ENCODE results near the gene EPHB3.

Gene EPHB3

DNA sequence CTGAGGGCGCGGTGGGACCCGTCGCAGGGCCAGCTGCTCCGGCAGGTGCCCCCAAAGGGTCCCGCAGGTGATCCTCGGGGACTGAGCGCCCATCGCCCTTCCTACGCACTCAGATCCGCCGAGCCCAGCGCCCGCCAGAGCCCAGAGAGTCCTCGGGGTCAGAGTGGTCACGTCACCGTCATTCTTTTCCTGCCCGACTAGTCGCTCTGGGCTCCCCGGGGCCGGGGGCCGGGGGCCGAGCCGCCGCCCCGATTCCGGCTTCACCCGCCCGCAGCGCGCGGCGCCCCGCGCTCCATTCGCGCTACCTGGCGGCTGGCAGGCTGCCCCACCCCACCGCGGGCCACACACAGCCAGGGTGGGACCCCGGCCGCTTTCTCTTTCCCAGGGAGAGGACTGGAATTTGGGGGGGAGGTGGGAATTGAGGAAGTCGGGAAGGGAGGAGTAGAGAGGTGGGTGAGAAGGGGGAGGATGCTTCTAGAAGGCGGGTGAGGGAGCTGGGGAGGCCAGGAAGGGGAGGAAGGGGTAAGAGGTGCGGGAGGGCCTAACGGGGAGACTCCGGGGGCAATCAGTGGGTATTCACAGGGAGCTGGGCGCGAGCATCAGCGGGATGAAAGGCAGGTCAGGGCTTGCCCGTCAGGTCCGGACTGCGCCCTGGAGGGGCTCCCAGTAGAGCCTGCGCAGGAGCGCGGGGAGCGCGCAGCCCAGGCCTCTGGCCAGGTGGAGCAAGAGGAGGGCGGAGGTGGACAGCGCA lies 36.1 kb upstream of the EPHB3 start:
- no peak for DNase-seq (ENCODE audit: low read depth)
- H3K4me3 ChIP-seq (ENCODE audit: low read length) = peak overlapping the region; percentile 40
- TF ChIP-seq, protein P1, sequence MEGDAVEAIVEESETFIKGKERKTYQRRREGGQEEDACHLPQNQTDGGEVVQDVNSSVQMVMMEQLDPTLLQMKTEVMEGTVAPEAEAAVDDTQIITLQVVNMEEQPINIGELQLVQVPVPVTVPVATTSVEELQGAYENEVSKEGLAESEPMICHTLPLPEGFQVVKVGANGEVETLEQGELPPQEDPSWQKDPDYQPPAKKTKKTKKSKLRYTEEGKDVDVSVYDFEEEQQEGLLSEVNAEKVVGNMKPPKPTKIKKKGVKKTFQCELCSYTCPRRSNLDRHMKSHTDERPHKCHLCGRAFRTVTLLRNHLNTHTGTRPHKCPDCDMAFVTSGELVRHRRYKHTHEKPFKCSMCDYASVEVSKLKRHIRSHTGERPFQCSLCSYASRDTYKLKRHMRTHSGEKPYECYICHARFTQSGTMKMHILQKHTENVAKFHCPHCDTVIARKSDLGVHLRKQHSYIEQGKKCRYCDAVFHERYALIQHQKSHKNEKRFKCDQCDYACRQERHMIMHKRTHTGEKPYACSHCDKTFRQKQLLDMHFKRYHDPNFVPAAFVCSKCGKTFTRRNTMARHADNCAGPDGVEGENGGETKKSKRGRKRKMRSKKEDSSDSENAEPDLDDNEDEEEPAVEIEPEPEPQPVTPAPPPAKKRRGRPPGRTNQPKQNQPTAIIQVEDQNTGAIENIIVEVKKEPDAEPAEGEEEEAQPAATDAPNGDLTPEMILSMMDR (conservative IDR thresholded peaks at IDR 0.05; ENCODE audit: low read length) = no peak

DNA sequence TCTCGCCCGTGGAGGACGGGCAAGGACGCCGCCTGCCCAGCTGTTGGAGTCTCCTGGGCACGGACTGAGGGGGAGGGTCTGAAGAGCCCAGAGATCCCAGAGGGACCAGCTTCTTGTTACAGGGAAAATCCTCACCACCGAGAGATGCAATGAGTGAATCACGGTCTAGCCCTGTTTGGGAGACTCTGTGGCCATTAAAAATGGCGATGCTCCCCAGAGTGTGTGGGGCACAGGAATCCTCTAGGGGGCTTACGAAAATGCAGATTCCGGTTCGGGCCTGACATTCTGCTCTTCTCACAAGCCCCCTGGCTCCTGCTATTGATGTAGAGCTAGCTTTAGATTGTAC lies 35.5 kb upstream of the EPHB3 start:
- TF ChIP-seq, protein P1 (conservative IDR thresholded peaks at IDR 0.05; ENCODE audit: low read length) = no peak
- no peak overlapping the region for H3K4me3 ChIP-seq (ENCODE audit: low read length)
- no peak for DNase-seq (ENCODE audit: low read depth)

DNA sequence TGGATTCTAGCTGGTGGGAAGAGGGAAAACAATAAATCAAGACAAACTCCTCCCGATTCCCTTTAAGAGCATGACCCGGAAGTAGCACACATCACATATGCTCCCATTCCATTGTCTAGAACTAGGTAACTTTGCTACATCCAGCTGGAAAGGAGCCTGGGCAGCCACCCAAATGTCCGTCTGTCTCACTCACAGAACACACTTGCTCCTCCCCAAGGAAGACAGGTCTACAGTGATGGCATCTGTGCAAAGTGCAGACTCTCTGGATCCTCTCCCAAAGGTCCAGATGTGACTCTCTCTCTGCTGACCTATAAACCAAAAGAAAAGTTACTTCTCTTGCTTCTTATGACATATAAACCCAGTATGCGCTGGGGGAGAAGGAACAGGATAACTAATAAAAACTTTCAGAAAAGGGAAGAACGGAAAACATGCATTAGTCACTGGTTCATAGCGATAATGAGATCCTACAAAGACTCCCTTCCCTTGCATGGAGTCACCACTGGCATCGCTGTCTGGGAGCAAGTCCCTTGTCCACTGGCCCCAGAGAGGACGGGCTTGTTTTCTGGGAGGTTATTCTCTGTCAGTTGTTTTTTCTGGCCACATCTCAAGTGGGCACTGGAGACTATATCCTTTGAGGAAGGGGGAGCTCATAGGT lies 29.8 kb upstream of the EPHB3 start:
- no peak overlapping the region for H3K4me3 ChIP-seq (ENCODE audit: low read length)
- TF ChIP-seq, protein P1 (conservative IDR thresholded peaks at IDR 0.05; ENCODE audit: low read length) = no peak
- DNase-seq (ENCODE audit: low read depth) = no peak

DNA sequence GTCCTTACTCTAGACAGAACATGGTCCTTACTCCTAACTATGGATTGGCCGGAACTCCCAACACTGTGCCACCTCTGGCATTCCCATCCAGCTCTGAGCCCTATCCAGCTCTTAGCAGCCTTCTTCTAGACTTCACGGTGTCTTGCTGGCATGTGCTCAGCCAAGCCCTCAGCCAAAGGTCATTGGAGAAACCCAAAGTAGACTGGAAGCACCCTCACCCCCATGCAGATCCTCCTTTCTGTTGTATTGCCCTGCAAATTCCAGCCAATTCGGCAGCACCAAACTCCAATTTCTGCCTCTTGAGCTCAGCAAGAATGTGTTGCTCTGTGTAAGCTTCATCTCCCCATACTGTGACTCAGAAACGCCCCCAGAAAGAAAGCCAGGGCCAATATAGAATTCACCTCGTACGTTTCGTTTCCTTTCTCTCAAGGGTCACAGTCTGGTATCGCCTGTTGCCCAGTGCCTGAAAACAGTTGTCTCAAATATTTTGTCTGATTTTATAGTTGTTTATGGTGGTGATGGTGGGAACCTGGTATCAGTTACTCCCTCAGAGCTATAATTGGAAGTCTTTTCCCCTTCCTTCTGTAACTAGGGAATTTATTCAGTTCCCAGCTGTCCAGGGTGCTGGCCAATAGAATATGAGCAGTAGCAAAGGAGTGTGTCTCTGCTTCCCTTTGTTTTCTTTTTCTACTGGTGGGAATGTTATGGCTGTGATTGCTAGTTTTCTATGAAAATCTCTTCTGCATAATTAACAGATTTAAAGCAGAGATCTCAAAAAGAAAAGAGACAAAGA lies 28.4 kb upstream of the EPHB3 start:
- DNase-seq (ENCODE audit: low read depth) = no peak
- H3K4me3 ChIP-seq (ENCODE audit: low read length) = no peak overlapping the region
- TF ChIP-seq, protein P1 (conservative IDR thresholded peaks at IDR 0.05; ENCODE audit: low read length) = no peak

DNA sequence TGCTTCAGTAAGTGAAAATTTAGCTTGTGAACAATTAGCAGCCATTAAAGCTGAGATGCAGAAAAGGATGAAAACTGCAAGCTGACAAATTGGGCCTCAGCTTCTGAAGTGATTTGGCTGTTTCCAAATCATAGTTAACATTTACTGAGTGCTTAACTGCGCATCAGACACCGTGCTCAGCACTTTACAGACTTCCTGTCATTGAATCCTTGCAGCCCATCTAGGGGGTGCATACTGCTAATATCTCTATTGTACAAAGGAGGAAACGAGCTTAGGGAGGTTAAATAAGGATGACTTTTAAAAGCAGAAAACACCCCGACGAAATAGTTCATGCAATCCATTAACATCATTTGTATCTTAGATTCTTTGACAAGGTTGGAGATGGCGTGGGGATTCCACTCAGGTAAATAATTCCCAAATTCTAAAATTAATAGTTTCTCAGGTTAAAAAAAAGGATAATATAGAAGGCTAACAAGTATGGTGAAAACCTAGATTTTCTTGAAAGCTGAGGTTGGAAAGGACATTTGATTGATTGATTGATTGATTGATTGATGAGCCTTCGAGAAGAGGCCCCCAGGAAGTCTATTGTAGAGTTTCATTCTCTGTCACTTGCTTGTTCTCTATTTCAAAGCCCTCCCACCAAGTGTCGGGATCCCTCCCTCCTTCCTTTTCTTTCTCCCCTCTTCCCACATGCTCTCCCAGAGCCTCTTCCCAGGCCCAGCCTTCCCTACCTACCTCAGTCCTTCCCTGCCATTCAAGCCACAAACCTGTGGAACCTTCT lies 23.5 kb upstream of the EPHB3 start:
- H3K4me3 ChIP-seq (ENCODE audit: low read length) = no peak overlapping the region
- DNase-seq (ENCODE audit: low read depth) = no peak
- TF ChIP-seq, protein P1 (conservative IDR thresholded peaks at IDR 0.05; ENCODE audit: low read length) = no peak

DNA sequence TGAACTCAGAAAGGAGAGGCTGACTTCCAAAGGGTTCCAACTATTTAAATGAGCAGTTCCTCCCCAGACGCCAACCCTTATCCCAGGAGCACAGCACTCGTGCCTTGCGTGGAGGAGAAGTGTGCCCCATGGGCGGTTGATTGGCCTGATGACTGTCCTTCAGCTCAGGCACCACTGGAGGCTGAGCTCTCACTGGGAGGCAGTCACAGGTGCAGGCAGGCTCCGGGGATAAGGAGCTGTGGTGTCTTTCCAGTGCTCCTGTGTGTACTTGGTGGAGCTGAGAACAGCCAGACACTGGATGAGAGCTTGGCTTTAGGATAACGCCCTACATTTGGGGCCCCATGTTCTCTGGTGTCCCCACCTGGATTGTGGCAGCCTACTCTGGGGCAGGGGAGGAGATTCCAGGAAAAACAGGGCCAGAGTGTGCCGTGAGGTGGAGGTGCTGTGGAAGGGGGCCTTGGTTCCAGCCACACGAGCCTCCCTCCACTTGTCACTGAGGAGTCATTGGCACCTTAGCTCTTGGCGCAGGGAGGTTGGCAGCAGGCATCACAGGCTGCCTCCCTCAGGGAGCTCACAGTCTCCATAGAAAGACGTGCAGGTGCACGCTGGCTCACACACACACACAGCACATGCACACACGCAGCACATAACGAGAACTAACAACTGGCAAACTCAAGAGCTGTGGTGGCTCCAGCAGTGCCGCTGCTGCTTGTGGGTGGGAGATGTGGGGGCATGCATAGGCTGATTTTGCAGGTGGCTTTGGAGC lies 22.7 kb upstream of the EPHB3 start:
- no peak for DNase-seq (ENCODE audit: low read depth)
- TF ChIP-seq, protein P1 (conservative IDR thresholded peaks at IDR 0.05; ENCODE audit: low read length) = no peak
- no peak overlapping the region for H3K4me3 ChIP-seq (ENCODE audit: low read length)

All from AG10803 (cell line).